NAMALWA (cell line): Measurements from ENCODE around the gene XPNPEP1.

Source experiments
- DNase-seq: peaks from one replicate; pipeline ENCODE4 v3.0.0-alpha.2; 2015; ENCODE audit warnings: low spot score

Gene XPNPEP1

GRCh38 chr10:109947111-109947920 is 24.0 kb upstream of the XPNPEP1 start:
- DNase-seq: no peak

- DNase-seq: no peak
These were observed 23.4 kb upstream of the XPNPEP1 start for GRCh38 chr10:109946680-109947079.

- no peak for DNase-seq
These were observed 22.3 kb upstream of the XPNPEP1 start for GRCh38 chr10:109945473-109946177.

GRCh38 chr10:109944613-109945012 is 21.3 kb upstream of the XPNPEP1 start:
- no peak for DNase-seq

- no peak for DNase-seq
These were observed 18.0 kb upstream of the XPNPEP1 start for GRCh38 chr10:109941236-109941862.

GRCh38 chr10:109940553-109940952 is 17.2 kb upstream of the XPNPEP1 start:
- DNase-seq: no peak

- no peak for DNase-seq
These were observed 16.8 kb upstream of the XPNPEP1 start for GRCh38 chr10:109940117-109940516.

GRCh38 chr10:109939315-109939961 is 16.1 kb upstream of the XPNPEP1 start:
- no peak for DNase-seq

GRCh38 chr10:109937460-109938065 is 14.3 kb upstream of the XPNPEP1 start:
- no peak for DNase-seq

- DNase-seq: no peak
These were observed 11.9 kb upstream of the XPNPEP1 start for GRCh38 chr10:109934958-109935793.

- no peak for DNase-seq
These were observed 10.8 kb upstream of the XPNPEP1 start for GRCh38 chr10:109933984-109934565.

- no peak for DNase-seq
These were observed 9.7 kb upstream of the XPNPEP1 start for GRCh38 chr10:109932968-109933367.

GRCh38 chr10:109932391-109932790 is 9.1 kb upstream of the XPNPEP1 start:
- DNase-seq: no peak

- DNase-seq: no peak
These were observed 7.9 kb upstream of the XPNPEP1 start for GRCh38 chr10:109931163-109931562.

GRCh38 chr10:109929501-109930219 is 6.3 kb upstream of the XPNPEP1 start:
- DNase-seq: no peak

- DNase-seq: no peak
These were observed 5.2 kb upstream of the XPNPEP1 start for GRCh38 chr10:109928475-109928891.

GRCh38 chr10:109926825-109927224 is 3.5 kb upstream of the XPNPEP1 start:
- no peak for DNase-seq

- DNase-seq: no peak
These were observed 2.9 kb upstream of the XPNPEP1 start for GRCh38 chr10:109926061-109926745.

GRCh38 chr10:109924967-109925620 is 1.8 kb upstream of the XPNPEP1 start:
- no peak for DNase-seq
